Measurements from ENCODE around the gene DNAL1.
A peak's percentile ranks its signal among the peaks of the same experiment; 100 is the strongest.

Gene DNAL1

GRCh38 chr14:73713803-73714655 is 69.2 kb downstream of the DNAL1 start, which contains the start of gene PNMA1 (continued):
- TF ChIP-seq KLF9 (tag by site-specific recombination; IDR thresholded peaks at IDR 0.05; ENCODE audit: low read depth) (peak; percentile 87), ZXDB (tag by site-specific recombination; IDR thresholded peaks at IDR 0.05) (peak; percentile 69; the same call in 1 of the 2 replicates)

GRCh38 chr14:73714656-73715081 is 69.9 kb downstream of the DNAL1 start:
- TF ChIP-seq ZNF558 (tag by site-specific recombination; IDR thresholded peaks at IDR 0.05) (no peak), ZXDB (tag by site-specific recombination; IDR thresholded peaks at IDR 0.05) (no peak)
- H3K4me3 ChIP-seq (ENCODE audit: low read depth, low read length): peak overlapping the region; percentile 27
- H3K9me3 ChIP-seq (ENCODE audit: control insufficient read depth, insufficient read depth, low read depth, low read length): no peaks in the 10 kb centered on the region
- H3K36me3 ChIP-seq (ENCODE audit: control insufficient read depth in 2 of 2, insufficient read depth in 1 of 2, low read length in 2 of 2): peaks cover 3 to 40% of the 10 kb centered on the region in 2 experiments; a peak in 2 of 3 replicates
- CTCF ChIA-PET: no interaction called here
- peaks cover 10% of the 10 kb centered on the region for H3K4me1 ChIP-seq (ENCODE audit: control insufficient read depth, insufficient read depth, low read length)
- POLR2A ChIA-PET: interaction anchor here (0.6 to 1.5 kb wide), 8 partner anchors 14 to 235 kb away, joined by 3 to 5 read pairs (median 4); partner anchors contain the start of genes COQ6, DNAL1, FAM161B and PTGR2
- no peak overlapping the region for H3K27ac ChIP-seq (ENCODE audit: extremely low read depth, low read depth, low read length)

GRCh38 chr14:73715707-73716106 is 70.9 kb downstream of the DNAL1 start:
- Histone ChIP-seq H3K9me3 (ENCODE audit: control insufficient read depth, insufficient read depth, low read depth, low read length) (no peaks in the 10 kb centered on the region), H3K4me3 (ENCODE audit: low read depth, low read length) (no peak overlapping the region), H3K36me3 (ENCODE audit: control insufficient read depth in 2 of 2, insufficient read depth in 1 of 2, low read length in 2 of 2) (peaks cover 9 to 47% of the 10 kb centered on the region in 2 experiments; a peak in 2 of 3 replicates), H3K4me1 (ENCODE audit: control insufficient read depth, insufficient read depth, low read length) (peaks cover 10% of the 10 kb centered on the region), H3K27ac (ENCODE audit: extremely low read depth, low read depth, low read length) (no peak overlapping the region)
- ChIA-PET CTCF (interaction anchor here (0.6 kb wide), 3 partner anchors 32 to 225 kb away, joined by 3 to 5 read pairs (median 3); no protein-coding TSS in a partner anchor), POLR2A (interaction anchor here (0.7 kb wide), 1 partner anchor 136 kb away, joined by 3 read pairs; the partner anchor contains the start of gene PTGR2)
- TF ChIP-seq ZBTB17 (tag by site-specific recombination; IDR thresholded peaks at IDR 0.05) (0 out of 2 replicates have a peak, but pooled peaks have one; percentile 38), ZNF521 (tag by site-specific recombination; IDR thresholded peaks at IDR 0.05) (no peak), ZNF624 (tag by site-specific recombination; IDR thresholded peaks at IDR 0.05) (no peak)

- H3K9me3 ChIP-seq (ENCODE audit: control insufficient read depth, insufficient read depth, low read depth, low read length): no peaks in the 10 kb centered on the region
- peaks cover 22 to 63% of the 10 kb centered on the region in 2 experiments for H3K36me3 ChIP-seq (ENCODE audit: control insufficient read depth in 2 of 2, insufficient read depth in 1 of 2, low read length in 2 of 2)
- H3K27ac ChIP-seq (ENCODE audit: extremely low read depth, low read depth, low read length): no peak overlapping the region
- CTCF ChIA-PET: interaction anchor here (0.7 kb wide), 1 partner anchor 214 kb away, joined by 5 read pairs; no protein-coding TSS in a partner anchor
- POLR2A ChIA-PET: no interaction called here
- H3K4me1 ChIP-seq (ENCODE audit: control insufficient read depth, insufficient read depth, low read length): peaks cover 10% of the 10 kb centered on the region
- H3K4me3 ChIP-seq (ENCODE audit: low read depth, low read length): no peak overlapping the region
- TF ChIP-seq ZNF76 (tag by site-specific recombination; IDR thresholded peaks at IDR 0.05; ENCODE audit: borderline replicate concordance, low read depth) (no peak), ZSCAN30 (tag by site-specific recombination; IDR thresholded peaks at IDR 0.05) (0 out of 2 replicates have a peak, but pooled peaks have one; percentile 25), ZBTB8A (tag by site-specific recombination; IDR thresholded peaks at IDR 0.05) (no peak), GLI4 (tag by site-specific recombination; IDR thresholded peaks at IDR 0.05) (no peak), ZSCAN4 (tag by site-specific recombination; IDR thresholded peaks at IDR 0.05) (no peak), ZNF121 (tag by site-specific recombination; IDR thresholded peaks at IDR 0.05) (no peak), ZNF138 (tag by site-specific recombination; IDR thresholded peaks at IDR 0.05; ENCODE audit: borderline replicate concordance) (no peak), ZNF510 (tag by site-specific recombination; IDR thresholded peaks at IDR 0.05; ENCODE audit: insufficient replicate concordance) (no peak), PRDM1 (tag by site-specific recombination; IDR thresholded peaks at IDR 0.05) (no peak), ZNF341 (tag by site-specific recombination; IDR thresholded peaks at IDR 0.05; ENCODE audit: low read depth) (no peak), ZNF776 (tag by site-specific recombination; IDR thresholded peaks at IDR 0.05; ENCODE audit: borderline replicate concordance) (peak; percentile 64; the same call in 1 of the 2 replicates), ZNF488 (tag by site-specific recombination; IDR thresholded peaks at IDR 0.05) (no peak), ZNF837 (tag by site-specific recombination; IDR thresholded peaks at IDR 0.05) (no peak), ZNF701 (tag by site-specific recombination; IDR thresholded peaks at IDR 0.05) (no peak), ZNF658 (tag by site-specific recombination; IDR thresholded peaks at IDR 0.05) (no peak), ZNF621 (tag by site-specific recombination; IDR thresholded peaks at IDR 0.05) (no peak), ZNF596 (tag by site-specific recombination; IDR thresholded peaks at IDR 0.05) (no peak), PBX3 (CRISPR knock-in tag; IDR thresholded peaks at IDR 0.05) (no peak), ZSCAN23 (tag by site-specific recombination; IDR thresholded peaks at IDR 0.05) (no peak)
Measured at GRCh38 chr14:73717266-73717665, 72.5 kb downstream of the DNAL1 start.

Measured in HEK293 (cell line).